ENCODE data around the gene TGFA.
A peak's percentile ranks its signal among the peaks of the same experiment; 100 is the strongest.

Gene TGFA

GRCh38 chr2:70560040-70560439 is 6.4 kb upstream of the TGFA start:
- Mint-ChIP-seq H3K27ac (no peak overlapping the region), H3K9me3 (no peaks in the 10 kb centered on the region), H3K36me3 (no peaks in the 10 kb centered on the region), H3K4me1 (peaks cover 1% of the 10 kb centered on the region), H3K4me3 (no peak overlapping the region)
- no peak for ATAC-seq
- no peak for DNase-seq (ENCODE audit: low spot score in 2 of 2)

DNA sequence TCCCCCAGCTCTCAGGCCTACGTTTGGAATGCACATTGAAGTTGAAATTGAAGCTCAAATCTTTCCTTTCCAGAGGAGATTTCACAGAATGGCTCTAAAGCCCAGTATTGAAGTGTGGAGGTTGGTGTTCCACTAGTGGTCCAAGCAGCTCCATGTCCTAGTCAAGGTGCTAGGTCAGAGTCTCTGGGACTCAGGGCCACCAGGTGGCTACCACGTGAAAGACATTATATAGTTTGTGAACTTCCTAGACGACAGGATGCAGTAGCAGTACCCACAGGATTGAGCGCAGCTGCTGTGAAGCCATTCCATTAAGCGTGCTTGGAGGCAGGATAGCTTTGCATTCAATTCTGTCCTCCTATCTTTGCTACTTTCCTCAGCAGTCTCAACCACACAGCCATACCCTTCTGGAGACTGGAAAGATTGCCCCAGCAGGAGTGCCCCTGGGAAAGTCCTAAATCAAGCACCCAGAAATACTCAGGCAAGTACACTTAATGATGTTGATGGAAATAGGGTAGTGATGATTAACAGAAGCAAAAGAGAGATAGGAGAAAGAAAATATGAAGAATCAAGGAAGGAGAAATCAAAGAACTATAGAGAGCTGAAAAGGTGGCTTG is 4.7 kb upstream of the TGFA start:
- Mint-ChIP-seq H3K27ac (no peak overlapping the region), H3K4me1 (peaks cover 13% of the 10 kb centered on the region), H3K9me3 (no peaks in the 10 kb centered on the region), H3K4me3 (no peak overlapping the region), H3K36me3 (peaks cover 5% of the 10 kb centered on the region)
- DNase-seq (ENCODE audit: low spot score in 2 of 2) (no peak), ATAC-seq (no peak)

- no peak overlapping the region for H3K27ac Mint-ChIP-seq
- no peak for ATAC-seq
Measured at GRCh38 chr2:70557171-70557838, 3.7 kb upstream of the TGFA start.

GRCh38 chr2:70556608-70557007 is 3.0 kb upstream of the TGFA start:
- no peak overlapping the region for H3K4me3 Mint-ChIP-seq
- peaks cover 27% of the 10 kb centered on the region for H3K4me1 Mint-ChIP-seq
- H3K9me3 Mint-ChIP-seq: no peaks in the 10 kb centered on the region
- ATAC-seq: no peak
- no peak overlapping the region for H3K27ac Mint-ChIP-seq
- no peak for DNase-seq (ENCODE audit: low spot score in 2 of 2)
- H3K36me3 Mint-ChIP-seq: peaks cover 6% of the 10 kb centered on the region

More at GRCh38 chr2:70557171-70557838, 3.7 kb upstream of the TGFA start:
- DNase-seq (ENCODE audit: low spot score in 2 of 2): no peak
- H3K36me3 Mint-ChIP-seq: peaks cover 6% of the 10 kb centered on the region
- H3K9me3 Mint-ChIP-seq: no peaks in the 10 kb centered on the region
- peaks cover 23% of the 10 kb centered on the region for H3K4me1 Mint-ChIP-seq
- H3K4me3 Mint-ChIP-seq: no peak overlapping the region

DNA sequence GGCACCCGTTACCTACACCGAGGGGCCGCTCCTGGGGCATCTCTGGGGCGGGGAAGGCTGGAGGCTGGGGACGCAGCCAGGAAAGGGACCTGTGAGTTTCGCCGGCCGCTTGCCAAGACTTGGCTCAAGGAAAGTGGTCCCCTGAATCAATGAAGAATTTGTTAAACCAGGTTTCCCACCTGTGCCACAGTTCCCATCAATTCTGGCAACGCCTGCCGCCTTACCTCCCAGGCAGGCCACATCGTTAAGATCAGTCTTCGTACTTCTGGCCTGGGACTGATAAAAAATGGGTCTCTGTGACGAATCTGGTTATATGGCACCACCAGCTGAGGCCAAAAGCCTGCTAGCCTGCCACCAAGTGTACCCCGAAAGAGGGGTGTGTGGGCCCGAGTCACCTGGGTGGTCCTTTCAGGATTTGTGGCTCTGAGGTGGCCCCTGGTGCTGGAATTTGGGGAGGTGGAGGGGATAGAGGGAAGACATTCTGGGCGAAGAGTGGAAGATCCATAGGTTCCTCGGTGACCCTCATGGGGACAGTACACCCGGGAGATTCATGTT is 789 bp upstream of the TGFA start:
- ATAC-seq: no peak
- Mint-ChIP-seq H3K27ac (no peak overlapping the region), H3K9me3 (no peaks in the 10 kb centered on the region)

GRCh38 chr2:70553334-70553583 is 367 bp downstream of the TGFA start:
- H3K4me1 Mint-ChIP-seq: peaks cover 27% of the 10 kb centered on the region
- peak overlapping the region; percentile 91 for H3K4me3 Mint-ChIP-seq
- H3K36me3 Mint-ChIP-seq: peaks cover 6% of the 10 kb centered on the region
- ATAC-seq (peak; percentile 31), DNase-seq (ENCODE audit: low spot score in 2 of 2) (peak in 1 of 2 donors; percentile 11)
- no peaks in the 10 kb centered on the region for H3K9me3 Mint-ChIP-seq
- peak overlapping the region; percentile 82 for H3K27ac Mint-ChIP-seq

More for the DNA sequence above, 789 bp upstream of the TGFA start:
- Mint-ChIP-seq H3K36me3 (peaks cover 6% of the 10 kb centered on the region), H3K4me3 (peak overlapping the region; percentile 91), H3K4me1 (peaks cover 27% of the 10 kb centered on the region)
- no peak for DNase-seq (ENCODE audit: low spot score in 2 of 2)

- DNase-seq (ENCODE audit: low spot score in 2 of 2) (no peak), ATAC-seq (no peak)
- Mint-ChIP-seq H3K27ac (peak overlapping the region; percentile 82), H3K9me3 (no peaks in the 10 kb centered on the region), H3K4me1 (peaks cover 27% of the 10 kb centered on the region), H3K4me3 (peak overlapping the region; percentile 91), H3K36me3 (peaks cover 6% of the 10 kb centered on the region)
Measured at GRCh38 chr2:70552501-70553333, 909 bp downstream of the TGFA start.

GRCh38 chr2:70551167-70551566 is 2.5 kb downstream of the TGFA start:
- no peak for ATAC-seq
- Mint-ChIP-seq H3K9me3 (no peaks in the 10 kb centered on the region), H3K4me3 (no peak overlapping the region), H3K4me1 (peaks cover 27% of the 10 kb centered on the region), H3K36me3 (peaks cover 6% of the 10 kb centered on the region), H3K27ac (no peak overlapping the region)
- DNase-seq (ENCODE audit: low spot score in 2 of 2): no peak

GRCh38 chr2:70549962-70550361 is 3.7 kb downstream of the TGFA start:
- H3K4me3 Mint-ChIP-seq: no peak overlapping the region
- no peak for ATAC-seq
- DNase-seq (ENCODE audit: low spot score in 2 of 2): no peak
- H3K36me3 Mint-ChIP-seq: peaks cover 6% of the 10 kb centered on the region
- H3K4me1 Mint-ChIP-seq: peaks cover 24% of the 10 kb centered on the region
- no peaks in the 10 kb centered on the region for H3K9me3 Mint-ChIP-seq
- H3K27ac Mint-ChIP-seq: no peak overlapping the region

DNA sequence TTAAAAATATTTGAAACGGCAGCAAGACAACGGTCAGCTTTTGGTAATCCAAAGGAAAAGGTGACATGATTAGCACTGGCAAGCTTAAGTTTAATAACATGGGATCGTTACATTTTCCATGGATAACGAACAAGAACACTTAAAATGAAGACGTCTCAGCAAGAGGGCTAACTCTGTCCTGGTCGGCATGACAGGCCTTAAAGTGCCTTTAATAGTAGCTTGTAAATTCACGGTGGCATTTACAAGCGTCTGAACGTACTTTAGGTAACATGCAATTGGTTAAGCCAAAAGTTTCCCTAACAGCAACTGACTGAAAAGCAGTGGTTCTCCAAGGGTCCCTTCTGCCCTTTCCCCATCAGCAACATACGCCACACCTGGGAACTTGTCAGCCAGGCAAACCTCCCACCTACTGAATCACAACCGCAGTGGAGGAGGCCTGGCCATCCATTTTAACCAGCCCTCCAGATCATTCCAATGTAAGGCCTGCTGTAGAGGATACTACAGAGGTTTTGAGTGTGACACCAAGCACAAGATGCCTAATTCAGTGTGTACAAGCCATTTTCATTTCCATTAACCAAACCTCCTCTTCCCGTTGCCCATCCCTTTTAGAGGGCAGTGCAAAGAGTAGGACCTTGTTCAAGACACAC is 4.4 kb downstream of the TGFA start:
- ATAC-seq: no peak
- no peak overlapping the region for H3K27ac Mint-ChIP-seq
- no peak for DNase-seq (ENCODE audit: low spot score in 2 of 2)
- H3K4me3 Mint-ChIP-seq: no peak overlapping the region
- H3K4me1 Mint-ChIP-seq: peaks cover 18% of the 10 kb centered on the region
- H3K9me3 Mint-ChIP-seq: no peaks in the 10 kb centered on the region
- H3K36me3 Mint-ChIP-seq: peaks cover 6% of the 10 kb centered on the region

GRCh38 chr2:70548233-70548632 is 5.4 kb downstream of the TGFA start:
- peaks cover 13% of the 10 kb centered on the region for H3K4me1 Mint-ChIP-seq
- H3K27ac Mint-ChIP-seq: peak overlapping the region; percentile 14
- H3K36me3 Mint-ChIP-seq: peaks cover under 1% of the 10 kb centered on the region
- no peak overlapping the region for H3K4me3 Mint-ChIP-seq
- DNase-seq (ENCODE audit: low spot score in 2 of 2) (no peak), ATAC-seq (no peak)
- H3K9me3 Mint-ChIP-seq: no peaks in the 10 kb centered on the region

- Mint-ChIP-seq H3K27ac (no peak overlapping the region), H3K4me1 (no peaks in the 10 kb centered on the region), H3K4me3 (no peak overlapping the region), H3K36me3 (no peaks in the 10 kb centered on the region), H3K9me3 (no peaks in the 10 kb centered on the region)
- ATAC-seq (no peak), DNase-seq (ENCODE audit: low spot score in 2 of 2) (no peak)
Measured at GRCh38 chr2:70546885-70547284, 6.7 kb downstream of the TGFA start.

GRCh38 chr2:70546376-70546775 is 7.2 kb downstream of the TGFA start:
- H3K27ac Mint-ChIP-seq: no peak overlapping the region
- H3K9me3 Mint-ChIP-seq: no peaks in the 10 kb centered on the region
- no peak for DNase-seq (ENCODE audit: low spot score in 2 of 2)

DNA sequence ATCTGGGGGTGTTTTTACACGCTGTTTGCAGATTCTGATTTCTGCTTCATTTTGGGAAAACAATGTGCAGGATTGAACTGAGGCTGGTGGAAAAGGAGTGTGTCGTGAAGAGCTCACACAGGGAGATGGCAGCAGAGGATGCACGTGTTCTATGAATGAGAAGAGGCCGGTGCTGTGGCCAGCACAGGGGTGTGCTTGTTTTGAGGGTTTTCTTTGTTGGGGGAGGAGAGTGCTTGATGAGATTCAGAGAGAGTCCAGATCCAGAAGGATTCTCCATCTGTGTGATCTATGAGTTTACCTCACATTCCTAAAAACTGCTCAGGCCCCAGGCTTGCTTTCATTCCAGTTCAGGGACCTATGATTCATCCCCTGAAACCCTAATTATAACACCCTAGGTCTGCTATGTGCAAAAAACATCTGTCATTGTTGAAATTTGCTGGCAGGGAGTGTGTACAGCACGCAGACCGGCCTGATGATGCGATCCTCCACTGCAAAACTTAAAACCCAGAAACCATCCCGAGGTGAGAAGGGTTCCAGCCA is 12.1 kb downstream of the TGFA start:
- H3K4me1 Mint-ChIP-seq: peaks cover 6% of the 10 kb centered on the region
- H3K9me3 Mint-ChIP-seq: peaks cover 4% of the 10 kb centered on the region
- ATAC-seq (peak; percentile 88), DNase-seq (ENCODE audit: low spot score in 2 of 2) (no peak)
- H3K27ac Mint-ChIP-seq: no peak overlapping the region
- no peak overlapping the region for H3K4me3 Mint-ChIP-seq
- H3K36me3 Mint-ChIP-seq: no peaks in the 10 kb centered on the region

More at GRCh38 chr2:70546376-70546775, 7.2 kb downstream of the TGFA start:
- Mint-ChIP-seq H3K4me1 (peaks cover 3% of the 10 kb centered on the region), H3K4me3 (no peak overlapping the region), H3K36me3 (no peaks in the 10 kb centered on the region)
- no peak for ATAC-seq

DNA sequence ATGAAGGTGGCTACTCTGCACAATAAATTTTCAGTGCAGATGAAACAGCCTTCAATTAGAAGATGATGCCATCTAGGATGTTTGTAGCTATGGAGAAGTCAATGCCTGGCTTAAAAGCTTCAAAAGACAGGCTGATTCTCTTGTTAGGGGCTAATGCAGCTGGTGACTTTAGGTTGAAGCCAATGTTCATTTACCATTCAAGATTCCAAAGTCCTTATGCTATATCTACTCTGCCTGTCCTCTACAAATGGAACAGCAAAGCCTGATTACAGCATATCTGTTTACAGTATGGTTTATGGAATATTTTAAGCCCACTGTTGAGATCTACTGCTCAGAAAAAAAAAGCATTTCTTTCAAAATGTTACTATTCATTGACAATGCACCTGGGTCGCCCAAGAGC is 15.8 kb downstream of the TGFA start:
- Mint-ChIP-seq H3K4me3 (no peak overlapping the region), H3K4me1 (peaks cover 6% of the 10 kb centered on the region), H3K9me3 (peaks cover 10% of the 10 kb centered on the region), H3K27ac (no peak overlapping the region), H3K36me3 (no peaks in the 10 kb centered on the region)
- DNase-seq (ENCODE audit: low spot score in 2 of 2) (no peak), ATAC-seq (no peak)
